ENCODE measurements around the gene CCL19.
"Not testable (repeated sequence)": the region's sequence is repeated elsewhere in the genome, so short reads cannot be mapped to it uniquely, and the experiment has no call there.

CCL19 gene

GRCh38 chr9:34690983-34691935 lies at the start of gene CCL19:
Gene CCL19 (minus strand): TSS chr9:34691276. CDS start chr9:34691139, 137 bp downstream.
- H3K36me3 Mint-ChIP-seq (ENCODE audit: insufficient read depth), result no peaks in the 10 kb centered on the region
- no peaks in the 10 kb centered on the region for H3K4me1 Mint-ChIP-seq
- peaks cover 33% of the 10 kb centered on the region for H3K27me3 Mint-ChIP-seq
- ATAC-seq (replicated peaks; ENCODE audit: extremely low read depth, poor library complexity, severe bottlenecking), result no peak
- no peak for DNase-seq (ENCODE audit: low spot score in 2 of 2)
- H3K9me3 Mint-ChIP-seq, result no peaks in the 10 kb centered on the region
- no peak within 1 kb of the TSS for H3K27ac Mint-ChIP-seq (ENCODE audit: low read depth)
- no peak within 1 kb of the TSS for H3K4me3 Mint-ChIP-seq

- H3K27me3 Mint-ChIP-seq, result peaks cover 69% of the 10 kb centered on the region
- not testable (repeated sequence) for DNase-seq (ENCODE audit: low spot score in 2 of 2); H3K4me3 Mint-ChIP-seq; H3K4me1 Mint-ChIP-seq; ATAC-seq (replicated peaks; ENCODE audit: extremely low read depth, poor library complexity, severe bottlenecking); H3K9me3 Mint-ChIP-seq; H3K36me3 Mint-ChIP-seq (ENCODE audit: insufficient read depth); H3K27ac Mint-ChIP-seq (ENCODE audit: low read depth)
Observed at GRCh38 chr9:34740176-34740575, 49.1 kb upstream of the CCL19 start.

GRCh38 chr9:34737677-34738260 lies 46.7 kb upstream of the CCL19 start:
- no peaks in the 10 kb centered on the region for H3K4me1 Mint-ChIP-seq
- H3K36me3 Mint-ChIP-seq (ENCODE audit: insufficient read depth), result no peaks in the 10 kb centered on the region
- H3K9me3 Mint-ChIP-seq, result no peaks in the 10 kb centered on the region
- H3K27ac Mint-ChIP-seq (ENCODE audit: low read depth), result no peak overlapping the region
- DNase-seq (ENCODE audit: low spot score in 2 of 2) (no peak), ATAC-seq (replicated peaks; ENCODE audit: extremely low read depth, poor library complexity, severe bottlenecking) (no peak)
- peaks cover 64% of the 10 kb centered on the region for H3K27me3 Mint-ChIP-seq
- no peak overlapping the region for H3K4me3 Mint-ChIP-seq

GRCh38 chr9:34734720-34735119 lies 43.6 kb upstream of the CCL19 start:
- Mint-ChIP-seq H3K9me3 (no peaks in the 10 kb centered on the region), H3K36me3 (ENCODE audit: insufficient read depth) (no peaks in the 10 kb centered on the region), H3K4me3 (no peak overlapping the region), H3K27me3 (peaks cover 63% of the 10 kb centered on the region), H3K4me1 (no peaks in the 10 kb centered on the region), H3K27ac (ENCODE audit: low read depth) (no peak overlapping the region)
- DNase-seq (ENCODE audit: low spot score in 2 of 2) (no peak), ATAC-seq (replicated peaks; ENCODE audit: extremely low read depth, poor library complexity, severe bottlenecking) (no peak)

GRCh38 chr9:34732886-34733285 lies 41.8 kb upstream of the CCL19 start:
- Mint-ChIP-seq H3K36me3 (ENCODE audit: insufficient read depth) (no peaks in the 10 kb centered on the region), H3K27me3 (peaks cover 45% of the 10 kb centered on the region), H3K9me3 (no peaks in the 10 kb centered on the region), H3K4me1 (no peaks in the 10 kb centered on the region), H3K4me3 (no peak overlapping the region), H3K27ac (ENCODE audit: low read depth) (no peak overlapping the region)
- ATAC-seq (replicated peaks; ENCODE audit: extremely low read depth, poor library complexity, severe bottlenecking), result no peak
- DNase-seq (ENCODE audit: low spot score in 2 of 2), result no peak

GRCh38 chr9:34732478-34732877 lies 41.4 kb upstream of the CCL19 start:
- Mint-ChIP-seq H3K4me3 (no peak overlapping the region), H3K9me3 (no peaks in the 10 kb centered on the region), H3K27ac (ENCODE audit: low read depth) (no peak overlapping the region), H3K36me3 (ENCODE audit: insufficient read depth) (no peaks in the 10 kb centered on the region), H3K27me3 (peaks cover 41% of the 10 kb centered on the region), H3K4me1 (no peaks in the 10 kb centered on the region)
- ATAC-seq (replicated peaks; ENCODE audit: extremely low read depth, poor library complexity, severe bottlenecking) (no peak), DNase-seq (ENCODE audit: low spot score in 2 of 2) (no peak)

- H3K4me1 Mint-ChIP-seq, result no peaks in the 10 kb centered on the region
- H3K4me3 Mint-ChIP-seq, result no peak overlapping the region
- peaks cover 2% of the 10 kb centered on the region for H3K36me3 Mint-ChIP-seq (ENCODE audit: insufficient read depth)
- no peaks in the 10 kb centered on the region for H3K9me3 Mint-ChIP-seq
- H3K27ac Mint-ChIP-seq (ENCODE audit: low read depth), result no peak overlapping the region
- ATAC-seq (replicated peaks; ENCODE audit: extremely low read depth, poor library complexity, severe bottlenecking), result no peak
- peaks cover 12% of the 10 kb centered on the region for H3K27me3 Mint-ChIP-seq
- DNase-seq (ENCODE audit: low spot score in 2 of 2), result no peak
Observed at GRCh38 chr9:34723141-34723540, 32.1 kb upstream of the CCL19 start.

GRCh38 chr9:34719769-34720025 lies 28.6 kb upstream of the CCL19 start:
- peaks cover 31% of the 10 kb centered on the region for H3K27me3 Mint-ChIP-seq
- H3K9me3 Mint-ChIP-seq; H3K4me3 Mint-ChIP-seq; H3K4me1 Mint-ChIP-seq; H3K27ac Mint-ChIP-seq (ENCODE audit: low read depth); DNase-seq (ENCODE audit: low spot score in 2 of 2); ATAC-seq (replicated peaks; ENCODE audit: extremely low read depth, poor library complexity, severe bottlenecking); H3K36me3 Mint-ChIP-seq (ENCODE audit: insufficient read depth): not testable (repeated sequence)

GRCh38 chr9:34719021-34719768 lies 28.1 kb upstream of the CCL19 start:
- DNase-seq (ENCODE audit: low spot score in 2 of 2) (no peak), ATAC-seq (replicated peaks; ENCODE audit: extremely low read depth, poor library complexity, severe bottlenecking) (no peak)
- Mint-ChIP-seq H3K36me3 (ENCODE audit: insufficient read depth) (peaks cover 2% of the 10 kb centered on the region), H3K4me3 (no peak overlapping the region), H3K4me1 (no peaks in the 10 kb centered on the region), H3K27me3 (peaks cover 36% of the 10 kb centered on the region), H3K27ac (ENCODE audit: low read depth) (no peak overlapping the region), H3K9me3 (no peaks in the 10 kb centered on the region)

GRCh38 chr9:34717996-34718614 lies 27.0 kb upstream of the CCL19 start:
- Mint-ChIP-seq H3K9me3 (no peaks in the 10 kb centered on the region), H3K4me3 (no peak overlapping the region), H3K27ac (ENCODE audit: low read depth) (no peak overlapping the region), H3K27me3 (peaks cover 47% of the 10 kb centered on the region), H3K4me1 (no peaks in the 10 kb centered on the region), H3K36me3 (ENCODE audit: insufficient read depth) (peaks cover 2% of the 10 kb centered on the region)
- DNase-seq (ENCODE audit: low spot score in 2 of 2), result no peak
- ATAC-seq (replicated peaks; ENCODE audit: extremely low read depth, poor library complexity, severe bottlenecking), result no peak

- H3K4me3 Mint-ChIP-seq, result no peak overlapping the region
- H3K4me1 Mint-ChIP-seq, result no peaks in the 10 kb centered on the region
- peaks cover 61% of the 10 kb centered on the region for H3K27me3 Mint-ChIP-seq
- H3K9me3 Mint-ChIP-seq, result no peaks in the 10 kb centered on the region
- ATAC-seq (replicated peaks; ENCODE audit: extremely low read depth, poor library complexity, severe bottlenecking) (no peak), DNase-seq (ENCODE audit: low spot score in 2 of 2) (no peak)
- H3K27ac Mint-ChIP-seq (ENCODE audit: low read depth), result no peak overlapping the region
- H3K36me3 Mint-ChIP-seq (ENCODE audit: insufficient read depth), result peaks cover 2% of the 10 kb centered on the region
Observed at GRCh38 chr9:34716711-34717110, 25.6 kb upstream of the CCL19 start.

- no peak for DNase-seq (ENCODE audit: low spot score in 2 of 2)
- H3K4me3 Mint-ChIP-seq, result no peak overlapping the region
- no peaks in the 10 kb centered on the region for H3K9me3 Mint-ChIP-seq
- no peak for ATAC-seq (replicated peaks; ENCODE audit: extremely low read depth, poor library complexity, severe bottlenecking)
- no peaks in the 10 kb centered on the region for H3K4me1 Mint-ChIP-seq
- no peak overlapping the region for H3K27ac Mint-ChIP-seq (ENCODE audit: low read depth)
- H3K27me3 Mint-ChIP-seq, result peaks cover 57% of the 10 kb centered on the region
- H3K36me3 Mint-ChIP-seq (ENCODE audit: insufficient read depth), result peaks cover 2% of the 10 kb centered on the region
Observed at GRCh38 chr9:34715639-34716215, 24.7 kb upstream of the CCL19 start.

All from central memory CD8-positive, alpha-beta T cell (primary cell).